ENCODE data around the gene PROZ. TPM values are rescaled to one million over a fixed set of nuclear protein-coding genes. Genes with fewer than 3 reads are reported as not detected.

Gene PROZ
- polyA plus RNA-seq, 1 of the 3 experiments (the other 2 are of a cell fraction) = not detected

- TF ChIP-seq SMC3 (IDR thresholded peaks at IDR 0.05; ENCODE audit: low read depth, low read length) = no peak
- TF ChIP-seq MXI1 (IDR thresholded peaks at IDR 0.05; ENCODE audit: low read depth, low read length) = peak; percentile 91
- TF ChIP-seq ZBTB33 (IDR thresholded peaks at IDR 0.05; ENCODE audit: borderline replicate concordance, low read depth) = no peak
These were observed 51.4 kb downstream of the PROZ start (continued) for GRCh38 chr13:113209759-113210421.

GRCh38 chr13:113210833-113211232, 52.4 kb downstream of the PROZ start:
- Histone ChIP-seq H3K79me2 (ENCODE audit: insufficient read depth) (peaks cover 87% of the 10 kb centered on the region), H3K9ac (peak overlapping the region; percentile 78; the same call in 1 of the 2 replicates), H3K4me3 (ENCODE audit: low read depth in 2 of 2, low read length in 1 of 2) (peak overlapping the region; percentile 89 to 97; a peak in 3 of 4 replicates), H3F3A (replicated peaks; ENCODE audit: insufficient read depth) (peaks cover 5% of the 10 kb centered on the region), H3K9me2 (no peaks in the 10 kb centered on the region), H2AFZ (ENCODE audit: low read depth) (no peak overlapping the region), H3K27me3 (ENCODE audit: insufficient read depth) (no peaks in the 10 kb centered on the region), H3K4me2 (peak overlapping the region; percentile 82), H3K4me1 (ENCODE audit: control insufficient read depth in 1 of 2, insufficient read depth in 2 of 2, low read depth in 1 of 2, low read length in 1 of 2) (peaks cover 12 to 27% of the 10 kb centered on the region in 2 experiments), H3K36me3 (replicated peaks in 1 of 2; ENCODE audit: control insufficient read depth in 1 of 2, insufficient read depth in 2 of 2, low read length in 1 of 2) (peaks cover 20 to 25% of the 10 kb centered on the region in 2 experiments), H3K27ac (ENCODE audit: low read depth in 2 of 2, low read length in 1 of 2) (peak overlapping the region in 1 of 2 experiments; percentile 71; a peak in 1 of 4 replicates), H3K9me3 (no peaks in the 10 kb centered on the region), H4K20me1 (ENCODE audit: insufficient read depth) (peaks cover 57% of the 10 kb centered on the region)
- DNase-seq = no peak
- CTCF ChIA-PET = interaction anchor here (1.4 kb wide), 1 partner anchor 9 kb away, joined by 4 read pairs; no protein-coding TSS in a partner anchor
- WGBS (ENCODE audit: low lambda C conversion rate) = 87% methylated on average over 6 of the region's 6 CpGs
- POLR2A ChIA-PET = no interaction called here
- TF ChIP-seq, protein P1, sequence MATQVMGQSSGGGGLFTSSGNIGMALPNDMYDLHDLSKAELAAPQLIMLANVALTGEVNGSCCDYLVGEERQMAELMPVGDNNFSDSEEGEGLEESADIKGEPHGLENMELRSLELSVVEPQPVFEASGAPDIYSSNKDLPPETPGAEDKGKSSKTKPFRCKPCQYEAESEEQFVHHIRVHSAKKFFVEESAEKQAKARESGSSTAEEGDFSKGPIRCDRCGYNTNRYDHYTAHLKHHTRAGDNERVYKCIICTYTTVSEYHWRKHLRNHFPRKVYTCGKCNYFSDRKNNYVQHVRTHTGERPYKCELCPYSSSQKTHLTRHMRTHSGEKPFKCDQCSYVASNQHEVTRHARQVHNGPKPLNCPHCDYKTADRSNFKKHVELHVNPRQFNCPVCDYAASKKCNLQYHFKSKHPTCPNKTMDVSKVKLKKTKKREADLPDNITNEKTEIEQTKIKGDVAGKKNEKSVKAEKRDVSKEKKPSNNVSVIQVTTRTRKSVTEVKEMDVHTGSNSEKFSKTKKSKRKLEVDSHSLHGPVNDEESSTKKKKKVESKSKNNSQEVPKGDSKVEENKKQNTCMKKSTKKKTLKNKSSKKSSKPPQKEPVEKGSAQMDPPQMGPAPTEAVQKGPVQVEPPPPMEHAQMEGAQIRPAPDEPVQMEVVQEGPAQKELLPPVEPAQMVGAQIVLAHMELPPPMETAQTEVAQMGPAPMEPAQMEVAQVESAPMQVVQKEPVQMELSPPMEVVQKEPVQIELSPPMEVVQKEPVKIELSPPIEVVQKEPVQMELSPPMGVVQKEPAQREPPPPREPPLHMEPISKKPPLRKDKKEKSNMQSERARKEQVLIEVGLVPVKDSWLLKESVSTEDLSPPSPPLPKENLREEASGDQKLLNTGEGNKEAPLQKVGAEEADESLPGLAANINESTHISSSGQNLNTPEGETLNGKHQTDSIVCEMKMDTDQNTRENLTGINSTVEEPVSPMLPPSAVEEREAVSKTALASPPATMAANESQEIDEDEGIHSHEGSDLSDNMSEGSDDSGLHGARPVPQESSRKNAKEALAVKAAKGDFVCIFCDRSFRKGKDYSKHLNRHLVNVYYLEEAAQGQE (IDR thresholded peaks at IDR 0.05; ENCODE audit: low read depth, low read length) = no peak
- TF ChIP-seq FOXM1 (IDR thresholded peaks at IDR 0.05; ENCODE audit: low read depth) (no peak), EZH2phosphoT487 (IDR thresholded peaks at IDR 0.05; ENCODE audit: borderline replicate concordance, low read depth) (no peak), FOXJ3 (CRISPR knock-in tag; IDR thresholded peaks at IDR 0.05) (no peak), GABPA (IDR thresholded peaks at IDR 0.05; ENCODE audit: low read depth) (no peak), YY1 (IDR thresholded peaks at IDR 0.05; ENCODE audit: low read depth) (no peak), TEAD4 (IDR thresholded peaks at IDR 0.05; ENCODE audit: borderline replicate concordance, insufficient read depth) (no peak), TAF1 (IDR thresholded peaks at IDR 0.05; ENCODE audit: borderline replicate concordance, low read depth, low read length) (no peak), NRF1 (IDR thresholded peaks at IDR 0.05; ENCODE audit: low read depth, low read length) (no peak), CHD2 (IDR thresholded peaks at IDR 0.05; ENCODE audit: low read length, partially characterized antibody) (no peak), NFIC (IDR thresholded peaks at IDR 0.05; ENCODE audit: borderline replicate concordance) (no peak), FOSL2 (IDR thresholded peaks at IDR 0.05; ENCODE audit: borderline replicate concordance, low read depth) (no peak), SIN3A (IDR thresholded peaks at IDR 0.05; ENCODE audit: borderline replicate concordance, low read depth, low read length) (no peak), MXI1 (IDR thresholded peaks at IDR 0.05; ENCODE audit: low read depth, low read length) (no peak)
- TF ChIP-seq, protein P2, sequence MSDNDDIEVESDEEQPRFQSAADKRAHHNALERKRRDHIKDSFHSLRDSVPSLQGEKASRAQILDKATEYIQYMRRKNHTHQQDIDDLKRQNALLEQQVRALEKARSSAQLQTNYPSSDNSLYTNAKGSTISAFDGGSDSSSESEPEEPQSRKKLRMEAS (IDR thresholded peaks at IDR 0.05; ENCODE audit: low read depth) = no peak
- TF ChIP-seq, protein P3, sequence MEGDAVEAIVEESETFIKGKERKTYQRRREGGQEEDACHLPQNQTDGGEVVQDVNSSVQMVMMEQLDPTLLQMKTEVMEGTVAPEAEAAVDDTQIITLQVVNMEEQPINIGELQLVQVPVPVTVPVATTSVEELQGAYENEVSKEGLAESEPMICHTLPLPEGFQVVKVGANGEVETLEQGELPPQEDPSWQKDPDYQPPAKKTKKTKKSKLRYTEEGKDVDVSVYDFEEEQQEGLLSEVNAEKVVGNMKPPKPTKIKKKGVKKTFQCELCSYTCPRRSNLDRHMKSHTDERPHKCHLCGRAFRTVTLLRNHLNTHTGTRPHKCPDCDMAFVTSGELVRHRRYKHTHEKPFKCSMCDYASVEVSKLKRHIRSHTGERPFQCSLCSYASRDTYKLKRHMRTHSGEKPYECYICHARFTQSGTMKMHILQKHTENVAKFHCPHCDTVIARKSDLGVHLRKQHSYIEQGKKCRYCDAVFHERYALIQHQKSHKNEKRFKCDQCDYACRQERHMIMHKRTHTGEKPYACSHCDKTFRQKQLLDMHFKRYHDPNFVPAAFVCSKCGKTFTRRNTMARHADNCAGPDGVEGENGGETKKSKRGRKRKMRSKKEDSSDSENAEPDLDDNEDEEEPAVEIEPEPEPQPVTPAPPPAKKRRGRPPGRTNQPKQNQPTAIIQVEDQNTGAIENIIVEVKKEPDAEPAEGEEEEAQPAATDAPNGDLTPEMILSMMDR (IDR thresholded peaks at IDR 0.05) = no peak

Data from SK-N-SH (cell line).